NCI-H1092 (cell line): Measurements from ENCODE around the gene KCNK1.
"Not testable (repeated sequence)": the region's sequence is repeated elsewhere in the genome, so short reads cannot be mapped to it uniquely, and the experiment has no call there.

Experiments used
- DNase-seq: peaks from one replicate; lab custom pipeline; 2025; lab: John Stamatoyannopoulos, UW

The KCNK1 gene

GRCh38 chr1:233667741-233668140 is 53.8 kb downstream of the KCNK1 start:
- DNase-seq, result no peak

GRCh38 chr1:233668146-233668724 is 54.3 kb downstream of the KCNK1 start:
- no peak for DNase-seq

- no peak for DNase-seq
Measured at GRCh38 chr1:233668725-233669294, 54.9 kb downstream of the KCNK1 start.

GRCh38 chr1:233670363-233670762 is 56.5 kb downstream of the KCNK1 start:
- not testable (repeated sequence) for DNase-seq

GRCh38 chr1:233671286-233671685 is 57.4 kb downstream of the KCNK1 start:
- no peak for DNase-seq

GRCh38 chr1:233672732-233673131 is 58.8 kb downstream of the KCNK1 start:
- no peak for DNase-seq

- DNase-seq, result no peak
Measured at GRCh38 chr1:233673261-233673946, 59.5 kb downstream of the KCNK1 start.

GRCh38 chr1:233673947-233674431 is 60.1 kb downstream of the KCNK1 start:
- DNase-seq, result no peak

GRCh38 chr1:233675446-233675845 is 61.5 kb downstream of the KCNK1 start:
- DNase-seq, result no peak

- DNase-seq, result no peak
Measured at GRCh38 chr1:233675893-233676292, 62.0 kb downstream of the KCNK1 start.

- no peak for DNase-seq
Measured at GRCh38 chr1:233677690-233678354, 63.9 kb downstream of the KCNK1 start.

- no peak for DNase-seq
Measured at GRCh38 chr1:233679030-233679429, 65.1 kb downstream of the KCNK1 start.

- DNase-seq, result no peak
Measured at GRCh38 chr1:233679591-233680373, 65.9 kb downstream of the KCNK1 start.

GRCh38 chr1:233681285-233681684 is 67.4 kb downstream of the KCNK1 start:
- no peak for DNase-seq

- not testable (repeated sequence) for DNase-seq
Measured at GRCh38 chr1:233686653-233687052, 72.7 kb downstream of the KCNK1 start.

- DNase-seq, result no peak
Measured at GRCh38 chr1:233689017-233689747, 75.3 kb downstream of the KCNK1 start.

- DNase-seq, result no peak
Measured at GRCh38 chr1:233689748-233690254, 75.9 kb downstream of the KCNK1 start.

GRCh38 chr1:233695901-233696300 is 82.0 kb downstream of the KCNK1 start:
- no peak for DNase-seq

GRCh38 chr1:233700338-233700737 is 86.4 kb downstream of the KCNK1 start:
- DNase-seq, result peak; percentile 92

GRCh38 chr1:233704170-233704897 is 90.4 kb downstream of the KCNK1 start:
- DNase-seq, result no peak
